ENCODE results near the gene FZD10. TPM values are rescaled to one million over a fixed set of nuclear protein-coding genes. Genes with fewer than 3 reads are reported as not detected.

FZD10 gene
- total and polyA plus RNA-seq, 10 donors = 0.02 to 0.20 (median 0.11) TPM; not detected in 5

- TF ChIP-seq, protein P1, sequence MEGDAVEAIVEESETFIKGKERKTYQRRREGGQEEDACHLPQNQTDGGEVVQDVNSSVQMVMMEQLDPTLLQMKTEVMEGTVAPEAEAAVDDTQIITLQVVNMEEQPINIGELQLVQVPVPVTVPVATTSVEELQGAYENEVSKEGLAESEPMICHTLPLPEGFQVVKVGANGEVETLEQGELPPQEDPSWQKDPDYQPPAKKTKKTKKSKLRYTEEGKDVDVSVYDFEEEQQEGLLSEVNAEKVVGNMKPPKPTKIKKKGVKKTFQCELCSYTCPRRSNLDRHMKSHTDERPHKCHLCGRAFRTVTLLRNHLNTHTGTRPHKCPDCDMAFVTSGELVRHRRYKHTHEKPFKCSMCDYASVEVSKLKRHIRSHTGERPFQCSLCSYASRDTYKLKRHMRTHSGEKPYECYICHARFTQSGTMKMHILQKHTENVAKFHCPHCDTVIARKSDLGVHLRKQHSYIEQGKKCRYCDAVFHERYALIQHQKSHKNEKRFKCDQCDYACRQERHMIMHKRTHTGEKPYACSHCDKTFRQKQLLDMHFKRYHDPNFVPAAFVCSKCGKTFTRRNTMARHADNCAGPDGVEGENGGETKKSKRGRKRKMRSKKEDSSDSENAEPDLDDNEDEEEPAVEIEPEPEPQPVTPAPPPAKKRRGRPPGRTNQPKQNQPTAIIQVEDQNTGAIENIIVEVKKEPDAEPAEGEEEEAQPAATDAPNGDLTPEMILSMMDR (IDR thresholded peaks at IDR 0.05 in 8 of 11, conservative IDR thresholded peaks at IDR 0.05 in 3 of 11) = no peak
- TF ChIP-seq POLR2AphosphoS5 (IDR thresholded peaks at IDR 0.05) (no peak), POLR2A (IDR thresholded peaks at IDR 0.05) (no peak)
- DNase-seq = no peak
- Histone ChIP-seq H3K36me3 (no peaks in the 10 kb centered on the region), H3K27ac (no peak overlapping the region), H3K4me3 (no peak overlapping the region), H3K9me3 (peaks cover 0 to 36% (median 3%) of the 10 kb centered on the region in 8 donors), H3K27me3 (replicated peaks in 1 of 7) (peaks cover 0 to 27% (median 0%) of the 10 kb centered on the region in 7 donors), H3K4me1 (no peaks in the 10 kb centered on the region)
- WGBS, 5 donors = 73 to 85% (median 77%) methylated on average over 4 of the region's 4 CpGs
- intact Hi-C loops (cut with DNase I; ENCODE audit: low total_unique reads) = no loop called here
Measured at GRCh38 chr12:130213249-130213648, 51.0 kb downstream of the FZD10 start.

GRCh38 chr12:130214686-130215395 is 52.6 kb downstream of the FZD10 start:
- 56 to 67% (median 66%) methylated on average over 16 of the region's 16 CpGs for WGBS, 5 donors
- no peak for DNase-seq
- H3K36me3 ChIP-seq = no peaks in the 10 kb centered on the region

More at GRCh38 chr12:130214686-130215395, 52.6 kb downstream of the FZD10 start:
- intact Hi-C loops (cut with DNase I; ENCODE audit: low total_unique reads) = no loop called here
- Histone ChIP-seq H3K27ac (no peak overlapping the region), H3K27me3 (replicated peaks in 1 of 7) (peaks cover 0 to 38% (median 0%) of the 10 kb centered on the region in 7 donors), H3K4me3 (no peak overlapping the region), H3K9me3 (peaks cover 0 to 35% (median 0%) of the 10 kb centered on the region in 8 donors), H3K4me1 (no peaks in the 10 kb centered on the region)
- TF ChIP-seq POLR2AphosphoS5 (IDR thresholded peaks at IDR 0.05) (no peak), POLR2A (IDR thresholded peaks at IDR 0.05) (no peak)
- TF ChIP-seq, protein P1 (IDR thresholded peaks at IDR 0.05 in 8 of 11, conservative IDR thresholded peaks at IDR 0.05 in 3 of 11) = no peak

Other genes with a start within 250 kb of the FZD10 start
- 1 to 10 TPM in 2 of 7 donors, under 1 TPM in 4, not detected in 1; 0.38 to 3.5 (median 0.87) TPM for gene PIWIL1, start 175.4 kb downstream of the FZD10 start, total RNA-seq
- gene PIWIL1, start 175.4 kb downstream of the FZD10 start, polyA plus RNA-seq = under 1 TPM; 0.03 to 0.26 (median 0.07) TPM

Data from spleen (tissue), 11 donors.